ENCODE results near the gene PHKA1. TPM values are rescaled to one million over a fixed set of nuclear protein-coding genes. Genes with fewer than 3 reads are reported as not detected.
"Not testable (repeated sequence)": the region's sequence is repeated elsewhere in the genome, so short reads cannot be mapped to it uniquely, and the experiment has no call there.

The PHKA1 gene
- total RNA-seq, 4 donors from 2014 or later: 0.76 to 4.0 (median 2.5) TPM

DNA sequence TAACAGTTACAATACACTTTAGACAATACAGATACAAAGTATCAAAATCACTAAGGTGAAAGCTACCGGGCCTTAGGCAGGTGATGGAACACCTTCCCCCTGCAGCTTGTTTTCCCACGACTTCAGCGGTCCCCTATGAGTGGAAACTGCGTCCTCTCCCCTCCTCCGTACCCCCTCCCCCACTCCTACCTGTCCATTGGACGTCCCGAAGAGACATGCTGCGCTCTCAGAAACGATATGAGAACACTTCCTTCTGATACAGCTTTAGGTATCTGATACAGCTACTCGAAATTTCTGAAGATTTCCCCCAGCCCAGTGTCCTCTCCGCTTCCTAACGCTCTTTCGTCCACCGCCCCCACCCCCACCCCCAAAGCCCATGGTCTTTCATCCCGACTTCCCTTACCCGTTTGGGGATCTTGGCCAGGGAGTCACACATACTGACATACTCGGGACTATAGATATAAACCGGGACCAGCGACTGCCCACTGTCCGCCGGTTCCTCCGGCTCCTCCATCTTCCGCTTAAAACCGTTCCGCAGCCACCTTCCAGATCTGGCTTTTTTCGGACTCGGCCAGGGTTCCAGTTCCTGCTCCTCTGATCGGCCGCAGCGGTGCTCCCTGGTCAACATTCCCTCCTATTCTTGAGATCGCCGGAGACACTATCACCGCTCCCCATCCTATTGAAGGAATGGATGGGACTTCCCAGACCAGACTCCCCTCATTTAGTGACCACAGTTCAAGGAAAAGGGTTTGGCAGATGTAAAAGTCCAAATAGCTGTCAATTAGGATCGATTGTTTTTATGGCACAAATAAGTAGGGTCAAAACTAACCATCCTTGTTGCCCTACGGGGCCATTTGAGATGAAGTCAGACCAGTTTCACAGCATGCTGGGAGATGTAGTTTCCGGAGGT, 141.6 kb downstream of the PHKA1 start, which contains the start of gene HDAC8:
Gene HDAC8 (minus strand): TSS at position 596 of the 910 bp plus-strand sequence. CDS start 82 bp downstream, at position 514.
- H3K4me3 ChIP-seq (ENCODE audit: low read depth, poor library complexity, severe bottlenecking): peak within 1 kb of the TSS; percentile 30
- intact Hi-C loops (cut with DNase I; ENCODE audit: low total_unique reads): no loop called here
- WGBS, 2 donors: 1 to 36% methylated on average over 32 to 36 of the region's 36 CpGs
- no peak for TF ChIP-seq POLR2A (IDR thresholded peaks at IDR 0.05)
- TF ChIP-seq, protein P1, sequence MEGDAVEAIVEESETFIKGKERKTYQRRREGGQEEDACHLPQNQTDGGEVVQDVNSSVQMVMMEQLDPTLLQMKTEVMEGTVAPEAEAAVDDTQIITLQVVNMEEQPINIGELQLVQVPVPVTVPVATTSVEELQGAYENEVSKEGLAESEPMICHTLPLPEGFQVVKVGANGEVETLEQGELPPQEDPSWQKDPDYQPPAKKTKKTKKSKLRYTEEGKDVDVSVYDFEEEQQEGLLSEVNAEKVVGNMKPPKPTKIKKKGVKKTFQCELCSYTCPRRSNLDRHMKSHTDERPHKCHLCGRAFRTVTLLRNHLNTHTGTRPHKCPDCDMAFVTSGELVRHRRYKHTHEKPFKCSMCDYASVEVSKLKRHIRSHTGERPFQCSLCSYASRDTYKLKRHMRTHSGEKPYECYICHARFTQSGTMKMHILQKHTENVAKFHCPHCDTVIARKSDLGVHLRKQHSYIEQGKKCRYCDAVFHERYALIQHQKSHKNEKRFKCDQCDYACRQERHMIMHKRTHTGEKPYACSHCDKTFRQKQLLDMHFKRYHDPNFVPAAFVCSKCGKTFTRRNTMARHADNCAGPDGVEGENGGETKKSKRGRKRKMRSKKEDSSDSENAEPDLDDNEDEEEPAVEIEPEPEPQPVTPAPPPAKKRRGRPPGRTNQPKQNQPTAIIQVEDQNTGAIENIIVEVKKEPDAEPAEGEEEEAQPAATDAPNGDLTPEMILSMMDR (IDR thresholded peaks at IDR 0.05): no peak
- DNase-seq (ENCODE audit: low spot score in 2 of 2): peak; percentile 41 to 90

DNA sequence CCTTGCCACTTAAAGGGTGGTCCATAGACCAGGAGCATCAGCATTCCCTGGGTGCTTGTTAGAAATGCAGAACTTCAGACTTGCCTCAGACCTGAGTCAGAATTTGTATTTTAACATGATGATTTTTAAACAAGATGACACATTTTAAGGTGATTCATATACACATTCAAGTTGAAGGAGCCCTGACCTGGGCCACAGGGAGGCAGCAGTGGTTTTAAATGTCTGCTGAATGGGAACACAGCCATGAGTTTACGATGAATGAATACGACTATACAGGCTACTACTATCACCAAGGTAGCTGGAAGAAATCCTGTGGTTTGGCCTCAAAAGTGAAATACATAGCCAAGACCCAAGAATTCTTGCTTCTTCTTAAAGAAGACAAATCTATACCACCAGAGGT, 144.3 kb downstream of the PHKA1 start:
- DNase-seq (ENCODE audit: low spot score in 2 of 2): no peak
- intact Hi-C loops (cut with DNase I; ENCODE audit: low total_unique reads): no loop called here
- no peak overlapping the region for H3K4me3 ChIP-seq (ENCODE audit: low read depth, poor library complexity, severe bottlenecking)
- TF ChIP-seq, protein P1 (IDR thresholded peaks at IDR 0.05): no peak
- TF ChIP-seq POLR2A (IDR thresholded peaks at IDR 0.05): no peak
- 53 to 60% methylated on average over 2 of the region's 2 CpGs for WGBS, 2 donors

DNA sequence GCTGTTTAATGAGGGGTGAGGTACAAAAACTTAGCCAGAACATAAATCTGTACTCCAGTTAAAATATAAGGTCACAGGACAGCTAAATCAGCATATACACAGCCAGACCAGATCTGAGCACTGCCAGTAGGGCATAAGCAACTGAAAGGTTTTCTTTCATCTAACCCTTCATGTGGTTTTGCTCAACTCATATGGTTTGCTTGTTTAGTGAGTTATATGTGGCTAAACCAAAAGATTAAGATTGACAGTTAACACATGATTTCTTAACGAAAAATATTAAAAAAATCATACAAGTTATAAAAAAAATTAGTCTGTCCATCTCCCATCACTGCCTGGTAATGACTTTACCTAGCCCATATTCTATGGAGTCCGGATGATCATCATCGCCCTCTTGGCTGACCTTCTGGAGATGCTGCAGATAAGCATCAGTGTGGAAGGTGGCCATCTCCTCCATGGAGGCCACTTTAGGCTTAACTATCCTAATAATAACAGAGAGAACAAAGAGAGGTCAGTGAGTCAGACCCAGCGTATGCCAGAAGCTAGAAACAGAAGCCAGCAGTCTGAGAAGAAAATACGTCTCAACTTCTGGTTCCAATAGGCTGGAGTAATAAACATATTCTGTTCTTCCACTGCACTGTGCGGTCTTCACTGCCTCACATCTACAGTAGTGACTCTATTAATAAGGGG, 145.6 kb downstream of the PHKA1 start:
- intact Hi-C loops (cut with DNase I; ENCODE audit: low total_unique reads): no loop called here
- WGBS, 2 donors: 75 to 85% methylated on average over 6 of the region's 6 CpGs

DNA sequence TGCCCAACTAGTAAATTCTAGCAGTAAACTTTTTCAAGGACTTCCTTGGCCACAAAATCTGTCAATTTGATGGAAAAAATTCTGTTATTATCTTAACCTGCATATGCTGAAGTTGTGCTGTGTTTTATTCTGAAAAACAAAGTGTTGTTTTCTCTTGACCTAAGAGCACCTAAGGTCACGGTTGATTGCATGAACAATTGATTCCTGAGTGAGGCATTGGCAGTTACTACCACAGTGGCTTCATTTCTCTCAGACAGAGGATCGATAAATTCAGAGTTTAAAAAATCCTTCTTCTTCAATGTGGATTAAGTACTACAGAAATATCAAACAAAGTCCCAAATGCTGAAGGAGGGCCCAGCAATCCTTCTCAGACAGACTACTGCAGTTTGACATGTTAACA, 147.7 kb downstream of the PHKA1 start:
- no peak overlapping the region for H3K4me3 ChIP-seq (ENCODE audit: low read depth, poor library complexity, severe bottlenecking)
- no peak for DNase-seq (ENCODE audit: low spot score in 2 of 2)
- intact Hi-C loops (cut with DNase I; ENCODE audit: low total_unique reads): no loop called here
- 88 to 95% methylated on average over 2 of the region's 2 CpGs for WGBS, 2 donors
- TF ChIP-seq, protein P1 (IDR thresholded peaks at IDR 0.05): no peak
- no peak for TF ChIP-seq POLR2A (IDR thresholded peaks at IDR 0.05)

More for the DNA sequence above, 145.6 kb downstream of the PHKA1 start:
- H3K4me3 ChIP-seq (ENCODE audit: low read depth, poor library complexity, severe bottlenecking): no peak overlapping the region
- TF ChIP-seq POLR2A (IDR thresholded peaks at IDR 0.05): no peak
- TF ChIP-seq, protein P1 (IDR thresholded peaks at IDR 0.05): no peak
- DNase-seq (ENCODE audit: low spot score in 2 of 2): no peak

DNA sequence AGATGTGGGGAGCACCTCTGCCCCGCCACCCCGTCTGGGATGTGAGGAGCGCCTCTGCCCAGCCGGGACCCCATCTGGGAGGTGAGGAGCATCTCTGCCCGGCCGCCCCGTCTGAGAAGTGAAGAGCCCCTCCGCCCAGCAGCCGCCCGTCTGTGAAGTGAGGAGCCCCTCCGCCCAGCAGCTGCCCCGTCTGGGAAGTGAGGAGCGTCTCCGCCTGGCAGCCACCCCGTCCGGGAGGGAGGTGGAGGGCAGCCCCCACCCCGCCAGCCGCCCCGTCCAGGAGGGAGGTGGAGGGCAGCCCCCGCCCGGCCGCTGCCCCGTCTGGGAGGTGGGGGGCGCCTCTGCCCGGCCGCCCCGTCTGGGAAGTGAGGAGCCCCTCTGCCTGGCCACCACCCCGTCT, 154.5 kb downstream of the PHKA1 start:
- H3K4me3 ChIP-seq (ENCODE audit: low read depth, poor library complexity, severe bottlenecking); intact Hi-C loops (cut with DNase I; ENCODE audit: low total_unique reads); DNase-seq (ENCODE audit: low spot score in 2 of 2): not testable (repeated sequence)
- 95 to 100% methylated on average over 3 to 28 of the region's 28 CpGs for WGBS, 2 donors

All from lower leg skin (tissue), 4 donors.